HG03060 (cell line): ENCODE measurements around the gene ALMS1.
A peak's percentile ranks its signal among the peaks of the same experiment; 100 is the strongest.
"Not testable (repeated sequence)": the region's sequence is repeated elsewhere in the genome, so short reads cannot be mapped to it uniquely, and the experiment has no call there.

Source experiments
- ATAC-seq: cut with Tn5 transposase; IDR thresholded peaks from one replicate; pipeline ENCODE4 v1.9.1; 2021; ENCODE audit warnings: low read depth, moderate number of reproducible peaks; ENCODE audit not compliant: unreplicated experiment

Gene ALMS1, protein sequence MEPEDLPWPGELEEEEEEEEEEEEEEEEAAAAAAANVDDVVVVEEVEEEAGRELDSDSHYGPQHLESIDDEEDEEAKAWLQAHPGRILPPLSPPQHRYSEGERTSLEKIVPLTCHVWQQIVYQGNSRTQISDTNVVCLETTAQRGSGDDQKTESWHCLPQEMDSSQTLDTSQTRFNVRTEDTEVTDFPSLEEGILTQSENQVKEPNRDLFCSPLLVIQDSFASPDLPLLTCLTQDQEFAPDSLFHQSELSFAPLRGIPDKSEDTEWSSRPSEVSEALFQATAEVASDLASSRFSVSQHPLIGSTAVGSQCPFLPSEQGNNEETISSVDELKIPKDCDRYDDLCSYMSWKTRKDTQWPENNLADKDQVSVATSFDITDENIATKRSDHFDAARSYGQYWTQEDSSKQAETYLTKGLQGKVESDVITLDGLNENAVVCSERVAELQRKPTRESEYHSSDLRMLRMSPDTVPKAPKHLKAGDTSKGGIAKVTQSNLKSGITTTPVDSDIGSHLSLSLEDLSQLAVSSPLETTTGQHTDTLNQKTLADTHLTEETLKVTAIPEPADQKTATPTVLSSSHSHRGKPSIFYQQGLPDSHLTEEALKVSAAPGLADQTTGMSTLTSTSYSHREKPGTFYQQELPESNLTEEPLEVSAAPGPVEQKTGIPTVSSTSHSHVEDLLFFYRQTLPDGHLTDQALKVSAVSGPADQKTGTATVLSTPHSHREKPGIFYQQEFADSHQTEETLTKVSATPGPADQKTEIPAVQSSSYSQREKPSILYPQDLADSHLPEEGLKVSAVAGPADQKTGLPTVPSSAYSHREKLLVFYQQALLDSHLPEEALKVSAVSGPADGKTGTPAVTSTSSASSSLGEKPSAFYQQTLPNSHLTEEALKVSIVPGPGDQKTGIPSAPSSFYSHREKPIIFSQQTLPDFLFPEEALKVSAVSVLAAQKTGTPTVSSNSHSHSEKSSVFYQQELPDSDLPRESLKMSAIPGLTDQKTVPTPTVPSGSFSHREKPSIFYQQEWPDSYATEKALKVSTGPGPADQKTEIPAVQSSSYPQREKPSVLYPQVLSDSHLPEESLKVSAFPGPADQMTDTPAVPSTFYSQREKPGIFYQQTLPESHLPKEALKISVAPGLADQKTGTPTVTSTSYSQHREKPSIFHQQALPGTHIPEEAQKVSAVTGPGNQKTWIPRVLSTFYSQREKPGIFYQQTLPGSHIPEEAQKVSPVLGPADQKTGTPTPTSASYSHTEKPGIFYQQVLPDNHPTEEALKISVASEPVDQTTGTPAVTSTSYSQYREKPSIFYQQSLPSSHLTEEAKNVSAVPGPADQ (N-terminal part only)

GRCh38 chr2:73385504-73386341 is at the start of gene ALMS1:
Gene ALMS1, plus strand, starts transcription at chr2:73385836. Its CDS starts 33 bp downstream, at chr2:73385869.
- peak; percentile 59 for ATAC-seq

- ATAC-seq: no peak
Measured at GRCh38 chr2:73337828-73338227, 47.8 kb upstream of the ALMS1 start.

GRCh38 chr2:73339201-73339600 is 46.4 kb upstream of the ALMS1 start:
- no peak for ATAC-seq

DNA sequence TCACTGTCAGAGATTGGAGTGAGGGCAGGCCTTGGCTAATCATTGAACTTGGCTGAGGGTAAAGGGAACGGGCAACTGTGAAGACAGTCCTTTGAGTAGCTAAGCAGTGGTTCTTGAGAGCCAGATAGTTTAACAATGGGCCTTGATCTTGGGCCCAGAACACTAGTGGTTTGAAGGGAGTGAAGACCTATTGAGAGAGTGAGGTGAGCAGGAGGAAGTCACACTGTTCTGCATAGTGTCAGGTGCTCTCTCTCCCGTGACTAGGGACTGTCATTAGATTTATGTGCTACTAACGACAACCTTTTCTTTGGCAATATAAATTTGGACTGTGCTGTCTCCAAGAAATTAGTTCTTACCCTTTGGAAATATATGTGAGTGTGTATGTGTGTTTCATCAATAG is 44.6 kb upstream of the ALMS1 start:
- ATAC-seq: no peak

DNA sequence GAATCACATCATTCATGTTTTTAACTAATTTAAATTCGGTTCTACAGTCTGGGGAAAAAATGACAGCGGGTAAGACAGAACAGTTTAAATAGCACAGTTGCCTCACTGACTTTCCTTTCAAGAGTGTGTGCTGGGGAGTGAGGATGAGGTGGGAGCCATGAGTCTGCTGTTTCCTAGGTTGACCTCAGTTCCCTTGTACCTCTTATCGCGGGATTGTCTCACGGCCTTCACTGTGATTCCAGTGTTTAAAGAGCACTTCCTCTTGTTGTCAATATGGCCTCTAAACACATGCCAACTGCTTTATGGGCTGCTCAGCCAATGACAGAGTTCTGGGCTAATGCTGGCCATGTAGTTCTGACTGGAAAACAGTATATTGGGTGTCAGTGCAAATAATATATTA is 41.6 kb upstream of the ALMS1 start:
- ATAC-seq: no peak

GRCh38 chr2:73344747-73345146 is 40.9 kb upstream of the ALMS1 start:
- ATAC-seq: not testable (repeated sequence)

DNA sequence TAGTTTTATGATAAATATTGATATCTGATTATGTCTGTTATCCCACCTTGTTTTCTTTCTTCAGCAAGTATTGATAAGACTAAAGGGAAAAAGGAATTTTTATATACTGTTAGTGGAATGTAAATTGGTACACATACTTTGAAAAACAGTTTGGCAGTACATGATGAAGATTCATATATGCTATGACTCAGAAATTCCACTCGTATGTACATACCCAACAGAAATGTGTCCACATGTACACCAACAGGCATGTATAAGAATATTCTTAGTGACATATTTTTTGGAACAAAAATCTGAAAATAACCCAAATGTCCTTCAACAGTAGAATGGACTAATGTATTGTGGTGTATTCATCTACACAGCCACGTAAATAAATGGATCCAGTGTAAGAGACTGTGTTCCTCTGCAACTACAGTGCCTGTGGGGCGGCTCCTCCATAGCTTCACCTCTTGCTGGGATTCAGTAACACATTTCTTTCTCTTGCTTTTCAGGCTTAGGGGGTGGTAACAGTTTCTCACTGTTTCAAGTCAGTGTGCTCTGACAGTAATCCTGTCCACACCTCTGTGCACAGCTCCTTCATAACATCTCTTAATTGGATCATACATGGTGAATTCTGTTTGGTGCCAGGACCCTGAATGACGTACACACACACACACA is 35.5 kb upstream of the ALMS1 start:
- no peak for ATAC-seq

DNA sequence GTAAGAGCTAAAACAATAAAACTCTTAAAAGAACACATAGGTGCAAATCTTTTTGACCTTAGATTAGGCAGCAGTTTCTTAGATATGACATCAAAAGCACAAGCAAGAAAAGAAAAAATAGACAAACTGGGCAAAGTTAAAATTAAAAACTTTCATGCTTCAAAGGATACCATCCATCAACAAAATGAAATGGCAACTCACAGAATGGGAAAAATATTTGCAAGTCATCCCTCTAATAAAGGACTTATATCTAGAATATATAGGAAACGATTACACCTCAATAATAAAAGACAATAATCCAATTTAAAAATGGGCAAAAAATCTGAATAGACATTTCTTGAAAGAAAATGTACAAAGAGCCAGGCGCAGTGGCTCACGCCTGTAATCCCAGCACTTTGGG is 29.5 kb upstream of the ALMS1 start:
- ATAC-seq: no peak

GRCh38 chr2:73359915-73360697 is 25.5 kb upstream of the ALMS1 start:
- no peak for ATAC-seq

GRCh38 chr2:73366060-73366459 is 19.6 kb upstream of the ALMS1 start:
- ATAC-seq: no peak

GRCh38 chr2:73368781-73369180 is 16.9 kb upstream of the ALMS1 start:
- ATAC-seq: no peak

DNA sequence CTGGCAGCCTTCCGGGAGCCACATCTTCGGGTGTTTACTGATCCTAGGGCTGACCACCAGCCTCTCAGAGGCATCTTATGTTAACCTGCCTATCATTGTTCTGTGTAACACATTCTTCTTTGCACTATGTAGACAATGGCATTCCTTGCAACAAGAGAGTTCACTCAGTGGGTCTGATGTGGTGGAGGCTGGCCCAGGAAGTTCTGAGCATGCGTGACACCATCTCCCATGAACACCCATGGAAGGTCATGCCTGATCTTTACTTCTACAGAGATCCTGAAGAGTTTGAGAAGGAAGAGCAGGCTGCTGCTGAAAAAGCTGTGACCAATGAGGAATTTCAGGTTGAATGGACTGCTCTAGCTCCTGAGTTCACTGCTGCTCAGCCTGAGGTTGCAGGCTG is 15.3 kb upstream of the ALMS1 start:
- ATAC-seq: no peak

- no peak for ATAC-seq
Measured at GRCh38 chr2:73373344-73373743, 12.3 kb upstream of the ALMS1 start.

GRCh38 chr2:73374269-73374668 is 11.4 kb upstream of the ALMS1 start:
- ATAC-seq: no peak

- no peak for ATAC-seq
Measured at GRCh38 chr2:73376681-73377080, 9.0 kb upstream of the ALMS1 start.

DNA sequence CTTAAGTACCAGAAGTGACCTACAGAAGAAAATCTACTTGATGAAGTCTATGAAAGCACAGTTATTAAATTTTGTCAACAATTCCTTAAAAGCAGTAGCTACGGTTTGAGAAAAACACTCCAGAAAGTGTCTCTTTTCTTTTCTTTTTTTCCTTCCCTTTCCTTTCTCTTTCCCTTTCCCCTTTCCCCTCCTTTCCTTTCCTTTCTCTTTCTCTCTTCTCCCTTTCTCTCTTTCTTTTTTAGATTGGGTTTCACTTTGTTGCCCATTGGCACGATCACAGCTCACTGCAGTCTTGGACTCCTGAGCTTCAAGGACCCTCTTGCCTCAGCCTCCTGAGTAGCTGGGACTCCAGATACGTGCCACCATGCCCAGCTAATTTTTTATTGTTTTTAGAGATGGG is 2.6 kb upstream of the ALMS1 start:
- no peak for ATAC-seq

GRCh38 chr2:73385123-73385503 is 523 bp upstream of the ALMS1 start:
- no peak for ATAC-seq

DNA sequence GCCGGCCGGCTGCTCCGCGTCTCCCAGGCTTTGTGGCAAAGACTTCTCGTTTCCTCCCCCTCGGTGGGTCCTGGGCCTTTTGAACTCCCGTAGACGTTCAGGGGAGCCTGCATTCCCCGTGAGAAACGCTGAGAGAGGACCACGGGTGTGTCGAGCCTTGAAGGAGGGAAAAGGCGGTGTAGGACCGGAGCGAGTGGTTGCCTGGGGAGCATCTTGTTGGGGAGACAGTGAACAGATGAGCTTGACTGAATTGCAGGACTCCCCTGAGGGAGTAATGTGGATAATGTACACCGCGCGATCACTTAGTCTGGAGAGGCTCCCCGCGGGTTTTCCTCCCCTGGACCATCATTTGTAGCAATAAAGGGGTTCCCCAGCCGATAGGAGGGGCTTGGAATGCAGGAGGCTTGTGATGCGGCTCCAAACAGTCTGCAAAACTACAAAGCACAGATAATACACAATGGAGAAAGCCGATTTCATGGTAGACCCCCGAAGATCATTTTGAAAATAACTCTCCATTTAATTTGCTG is 769 bp downstream of the ALMS1 start:
- peak; percentile 8 for ATAC-seq
